ENCODE results near the gene SLC25A25. TPM values are rescaled to one million over a fixed set of nuclear protein-coding genes. Genes with fewer than 3 reads are reported as not detected.

The SLC25A25 gene
- total and polyA plus RNA-seq, 9 of the 15 experiments (the other 6 are each of a cell fraction or from before 2014, with no cell fraction given), result 0.07 to 35.9 (median 23.2) TPM

DNA sequence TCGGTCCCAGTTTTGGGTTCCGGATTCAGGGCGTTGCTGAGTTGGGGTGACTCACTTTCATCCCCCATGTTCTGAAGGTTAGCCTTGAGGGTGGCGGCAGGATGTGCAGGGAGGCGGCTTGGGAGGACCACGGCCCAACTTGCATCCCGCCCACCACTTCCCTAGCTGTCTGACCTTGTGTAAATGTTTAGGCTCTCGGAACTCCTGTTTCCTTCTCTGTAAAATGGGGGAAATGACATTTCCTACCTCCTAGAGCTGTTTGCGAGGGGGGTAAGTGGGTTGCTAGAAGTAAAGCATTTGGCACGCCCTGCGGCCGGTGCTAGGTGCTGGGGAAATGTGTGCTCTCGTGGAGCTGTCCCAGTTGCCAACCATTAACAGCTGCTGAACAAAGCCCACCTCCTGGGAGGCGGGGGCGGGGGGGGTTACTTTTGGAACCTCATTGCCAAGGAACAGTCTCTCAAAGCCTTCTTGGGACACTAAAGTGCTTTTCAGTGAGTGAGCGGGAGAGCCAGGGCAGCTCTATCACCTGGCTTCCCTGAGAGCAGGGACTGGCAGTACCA lies 32.0 kb downstream of the SLC25A25 start (continued):
- TF ChIP-seq ZNF318 (IDR thresholded peaks at IDR 0.05; ENCODE audit: borderline replicate concordance in 1 of 2, low read depth in 1 of 2) (no peak), NRF1 (conservative IDR thresholded peaks at IDR 0.05 in 1 of 2, IDR thresholded peaks at IDR 0.05 in 1 of 2) (no peak), KDM5B (IDR thresholded peaks at IDR 0.05; ENCODE audit: insufficient replicate concordance, low read depth, low read length) (no peak), HCFC1 (IDR thresholded peaks at IDR 0.05; ENCODE audit: low read depth, low read length) (no peak), RBM25 (IDR thresholded peaks at IDR 0.05; ENCODE audit: low read depth, low read length, severe bottlenecking) (no peak), USF1 (CRISPR knock-in tag; IDR thresholded peaks at IDR 0.05) (no peak), FOSL1 (tag; conservative IDR thresholded peaks at IDR 0.05) (peak; percentile 47; the same call in 1 of the 2 replicates), VEZF1 (CRISPR knock-in tag; IDR thresholded peaks at IDR 0.05) (no peak), ZFP36 (IDR thresholded peaks at IDR 0.05; ENCODE audit: low read depth, low read length, partially characterized antibody) (peak; percentile 81)
- TF ChIP-seq, protein P1, sequence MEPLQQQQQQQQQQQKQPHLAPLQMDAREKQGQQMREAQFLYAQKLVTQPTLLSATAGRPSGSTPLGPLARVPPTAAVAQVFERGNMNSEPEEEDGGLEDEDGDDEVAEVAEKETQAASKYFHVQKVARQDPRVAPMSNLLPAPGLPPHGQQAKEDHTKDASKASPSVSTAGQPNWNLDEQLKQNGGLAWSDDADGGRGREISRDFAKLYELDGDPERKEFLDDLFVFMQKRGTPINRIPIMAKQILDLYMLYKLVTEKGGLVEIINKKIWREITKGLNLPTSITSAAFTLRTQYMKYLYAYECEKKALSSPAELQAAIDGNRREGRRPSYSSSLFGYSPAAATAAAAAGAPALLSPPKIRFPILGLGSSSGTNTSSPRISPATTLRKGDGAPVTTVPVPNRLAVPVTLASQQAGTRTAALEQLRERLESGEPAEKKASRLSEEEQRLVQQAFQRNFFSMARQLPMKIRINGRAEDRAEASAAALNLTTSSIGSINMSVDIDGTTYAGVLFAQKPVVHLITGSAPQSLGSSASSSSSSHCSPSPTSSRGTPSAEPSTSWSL (CRISPR knock-in tag; IDR thresholded peaks at IDR 0.05; ENCODE audit: borderline replicate concordance), result no peak
- TF ChIP-seq, protein P2, sequence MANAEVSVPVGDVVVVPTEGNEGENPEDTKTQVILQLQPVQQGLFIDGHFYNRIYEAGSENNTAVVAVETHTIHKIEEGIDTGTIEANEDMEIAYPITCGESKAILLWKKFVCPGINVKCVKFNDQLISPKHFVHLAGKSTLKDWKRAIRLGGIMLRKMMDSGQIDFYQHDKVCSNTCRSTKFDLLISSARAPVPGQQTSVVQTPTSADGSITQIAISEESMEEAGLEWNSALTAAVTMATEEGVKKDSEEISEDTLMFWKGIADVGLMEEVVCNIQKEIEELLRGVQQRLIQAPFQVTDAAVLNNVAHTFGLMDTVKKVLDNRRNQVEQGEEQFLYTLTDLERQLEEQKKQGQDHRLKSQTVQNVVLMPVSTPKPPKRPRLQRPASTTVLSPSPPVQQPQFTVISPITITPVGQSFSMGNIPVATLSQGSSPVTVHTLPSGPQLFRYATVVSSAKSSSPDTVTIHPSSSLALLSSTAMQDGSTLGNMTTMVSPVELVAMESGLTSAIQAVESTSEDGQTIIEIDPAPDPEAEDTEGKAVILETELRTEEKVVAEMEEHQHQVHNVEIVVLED (CRISPR knock-in tag; IDR thresholded peaks at IDR 0.05), result no peak
